Erythroblast (primary cell): Measurements from ENCODE around the gene SYCE1.

Experiments
- GATA1 ChIP-seq: IDR thresholded peaks from 2 replicates; pipeline ENCODE4 v1.6.1; 2011; ENCODE audit warnings: low read depth, mild to moderate bottlenecking, control low read depth, low read length, moderate library complexity
- POLR2A ChIP-seq: IDR thresholded peaks from 2 replicates; pipeline ENCODE4 v1.6.1; 2011; ENCODE audit warnings: mild to moderate bottlenecking, low read length

GRCh38 chr10:133544506-133544905, 20.9 kb downstream of the SYCE1 start:
- TF ChIP-seq POLR2A, result no peak
- TF ChIP-seq GATA1, result no peak
